ENCODE measurements around the gene SPAG6.

Gene SPAG6

GRCh38 chr10:22460531-22461403, 115.5 kb downstream of the SPAG6 start:
- DNase-seq, result no peak

GRCh38 chr10:22461891-22462290, 116.6 kb downstream of the SPAG6 start:
- DNase-seq, result no peak

- no peak for DNase-seq
Measured at GRCh38 chr10:22463255-22463654, 118.0 kb downstream of the SPAG6 start.

- DNase-seq, result no peak
Measured at GRCh38 chr10:22464966-22465629, 119.8 kb downstream of the SPAG6 start.

- DNase-seq, result no peak
Measured at GRCh38 chr10:22466763-22467334, 121.6 kb downstream of the SPAG6 start.

Data from right kidney (tissue), 1 donor.